HL-60 (cell line): ENCODE measurements around the gene SLC26A8.

Experiments
- CTCF ChIP-seq: IDR thresholded peaks from one replicate; pipeline ENCODE4 v1.5.1; 2011; ENCODE audit warnings: low read length, control low read depth, inconsistent platforms; ENCODE audit not compliant: insufficient read depth
- POLR2AphosphoS5 ChIP-seq: IDR thresholded peaks from 2 replicates; pipeline ENCODE4 v1.6.1; 2012; ENCODE audit warnings: low read depth

GRCh38 chr6:36056178-36056577, 31.7 kb upstream of the SLC26A8 start:
- TF ChIP-seq CTCF = no peak
- TF ChIP-seq POLR2AphosphoS5 = no peak
